HCT116 (cell line): ENCODE results near the gene HYAL2. TPM values are rescaled to one million over a fixed set of nuclear protein-coding genes. Genes with fewer than 3 reads are reported as not detected.

Experiments
- ATAC-seq: fragments of 200-7000 bp; cut with Tn5 transposase; 2 replicates; pipeline ENCODE4 v1.9.1; 2020; ENCODE audit warnings: mild to moderate bottlenecking, moderate library complexity
- BruUV-seq: library from RNA; stranded (reverse); fragments of 400-500 nt; replicated peaks from 2 replicates; lab custom pipeline; 2021; lab: Mats Ljungman, UMichigan
- CTCF ChIA-PET: fragments of 300-600 bp; sonication (Branson Sonifier 250); formaldehyde crosslinking; loops from one replicate; lab custom pipeline; 2021; ENCODE audit warnings: antibody characterized with exemption; lab: Charles Lee
- POLR2A ChIA-PET: fragments of 300-600, 350-600 bp; sonication (Branson Sonifier 250); formaldehyde crosslinking; loops from one replicate; lab custom pipeline; 2021; ENCODE audit warnings: antibody characterized with exemption; lab: Charles Lee
- RAD21 ChIA-PET, 2 experiments: fragments of 300-600 bp; sonication (Branson Sonifier 250); formaldehyde crosslinking; loops; one replicate each; lab custom pipeline; 2023; ENCODE audit warnings: low total read pairs in 2 of 2; ENCODE audit not compliant: uncharacterized antibody in 2 of 2, unreplicated experiment in 2 of 2, low non-redundant PET in 1 of 2; lab: Charles Lee
- DNase-seq: peaks from one replicate; pipeline ENCODE4 v3.0.0-alpha.2; 2010; ENCODE audit warnings: low read depth, low spot score
- H2AFZ ChIP-seq: fragments of 200-600 bp; shearing (Covaris generic), sonication (generic); 2 replicates; pipeline ENCODE4 v1.6.1; 2017; ENCODE audit warnings: low read depth, mixed run types, mixed read lengths, antibody characterized with exemption, low read length; ENCODE audit not compliant: poor library complexity, severe bottlenecking
- H3K27ac ChIP-seq: 2 replicates; pipeline ENCODE4 v1.5.1; 2012; ENCODE audit warnings: low read depth, low read length
- H3K27me3 ChIP-seq: fragments of 200-600 bp; sonication (generic); 2 replicates; pipeline ENCODE4 v1.6.1; 2016; ENCODE audit warnings: mixed run types, low read length, mixed read lengths; ENCODE audit not compliant: insufficient read depth
- H3K36me3 ChIP-seq, 2 experiments: fragments of 200-500 bp in 1 of 2; fragments of 200-600 bp in 1 of 2; sonication (Bioruptor generic) in 1 of 2; sonication (generic) in 1 of 2; 2 replicates each; pipeline versions ENCODE4 v1.5.1 to v1.6.1; 2014 to 2016; ENCODE audit warnings: low read length in 2 of 2, inconsistent platforms in 1 of 2, mixed read lengths in 1 of 2, mixed run types in 1 of 2; ENCODE audit not compliant: insufficient read depth in 2 of 2, control insufficient read depth in 1 of 2
- H3K4me1 ChIP-seq, 2 experiments: fragments of 200-600 bp in 1 of 2; sonication (generic) in 1 of 2; 2 replicates each; pipeline versions ENCODE4 v1.5.1 to v1.6.1; 2012 to 2017; ENCODE audit warnings: low read length in 2 of 2, inconsistent platforms in 1 of 2, mild to moderate bottlenecking in 1 of 2, mixed read lengths in 1 of 2, mixed run types in 1 of 2, moderate library complexity in 1 of 2; ENCODE audit not compliant: insufficient read depth in 2 of 2, control insufficient read depth in 1 of 2
- H3K4me2 ChIP-seq: fragments of 200-600 bp; sonication (generic); 2 replicates; pipeline ENCODE4 v1.6.1; 2017; ENCODE audit warnings: mixed run types, low read length, mixed read lengths
- H3K4me3 ChIP-seq, 2 experiments: fragments of 200-600 bp in 1 of 2; sonication (generic) in 1 of 2; replicated peaks in 1 of 2; 2 replicates each; pipeline ENCODE4 v1.5.1; 2011 to 2016; ENCODE audit warnings: low read length in 2 of 2, control low read depth in 1 of 2, low read depth in 1 of 2, mild to moderate bottlenecking in 1 of 2, mixed read lengths in 1 of 2, mixed run types in 1 of 2
- H3K79me2 ChIP-seq: fragments of 200-600 bp; sonication (generic); 2 replicates; pipeline ENCODE4 v1.6.1; 2017; ENCODE audit warnings: mild to moderate bottlenecking, mixed run types, low read length, moderate library complexity, mixed read lengths; ENCODE audit not compliant: insufficient read depth
- H3K9ac ChIP-seq: fragments of 200-600 bp; sonication (generic); 2 replicates; pipeline ENCODE4 v1.6.1; 2016; ENCODE audit warnings: low read length, mixed read lengths
- H3K9me2 ChIP-seq: fragments of 200-600 bp; sonication (generic), shearing (Covaris generic); 2 replicates; pipeline ENCODE4 v1.6.1; 2017; ENCODE audit warnings: mixed run types, mild to moderate bottlenecking, moderate library complexity; ENCODE audit not compliant: insufficient read depth
- H3K9me3 ChIP-seq, 2 experiments: fragments of 200-500 bp in 1 of 2; fragments of 200-600 bp in 1 of 2; sonication (Bioruptor generic) in 1 of 2; sonication (generic) in 1 of 2; 2 replicates each; pipeline ENCODE4 v1.6.1; 2014 to 2017; ENCODE audit warnings: low read length in 2 of 2, mixed read lengths in 2 of 2, inconsistent platforms in 1 of 2, low read depth in 1 of 2, mild to moderate bottlenecking in 1 of 2, mixed run types in 1 of 2, moderate library complexity in 1 of 2; ENCODE audit not compliant: control insufficient read depth in 1 of 2, insufficient read depth in 1 of 2
- H4K20me1 ChIP-seq: fragments of 200-600 bp; sonication (generic), shearing (Covaris generic); 2 replicates; pipeline ENCODE4 v1.6.1; 2017; ENCODE audit warnings: mixed run types, mild to moderate bottlenecking, moderate library complexity; ENCODE audit not compliant: insufficient read depth
- CBX3 ChIP-seq: IDR thresholded peaks from 2 replicates; pipeline ENCODE4 v1.6.1; 2012; ENCODE audit warnings: low read depth
- CEBPB ChIP-seq: IDR thresholded peaks from 2 replicates; pipeline ENCODE4 v1.6.1; 2012; ENCODE audit warnings: low read depth
- EGR1 ChIP-seq: IDR thresholded peaks from 2 replicates; pipeline ENCODE4 v1.6.1; 2012; ENCODE audit warnings: low read depth
- ELF1 ChIP-seq: IDR thresholded peaks from 2 replicates; pipeline ENCODE4 v1.6.1; 2012; ENCODE audit warnings: low read depth, borderline replicate concordance
- EZH2 ChIP-seq: fragments of 200-600 bp; sonication (generic); IDR thresholded peaks from 2 replicates; pipeline ENCODE4 v1.6.1; 2017; ENCODE audit warnings: antibody characterized with exemption, mixed run types
- EZH2phosphoT487 ChIP-seq: fragments of 200-600 bp; IDR thresholded peaks from 2 replicates; pipeline ENCODE4 v1.6.1; 2018; ENCODE audit warnings: antibody characterized with exemption, borderline replicate concordance
- FOSL1 ChIP-seq: IDR thresholded peaks from 2 replicates; pipeline ENCODE4 v1.6.1; 2012; ENCODE audit warnings: low read depth
- JUND ChIP-seq: IDR thresholded peaks from 2 replicates; pipeline ENCODE4 v1.6.1; 2012
- POLR2A ChIP-seq: IDR thresholded peaks from 2 replicates; pipeline ENCODE4 v1.7.0; 2011; ENCODE audit warnings: borderline replicate concordance; ENCODE audit not compliant: insufficient read depth, insufficient read length; ENCODE audit errors: extremely low read depth
- SP1 ChIP-seq: IDR thresholded peaks from 2 replicates; pipeline ENCODE4 v1.6.1; 2012; ENCODE audit warnings: low read depth
- TCF7L2 ChIP-seq: IDR thresholded peaks from 2 replicates; pipeline ENCODE4 v1.7.0; 2011; ENCODE audit warnings: borderline replicate concordance, inconsistent platforms; ENCODE audit not compliant: insufficient read depth, insufficient read length; ENCODE audit errors: extremely low read depth
- YY1 ChIP-seq: IDR thresholded peaks from 2 replicates; pipeline ENCODE4 v1.6.1; 2011; ENCODE audit warnings: low read length, low read depth, moderate library complexity, mild to moderate bottlenecking; ENCODE audit not compliant: insufficient replicate concordance; ENCODE audit errors: extremely low read depth
- ZFX ChIP-seq: fragments of 450-650 bp; IDR thresholded peaks from 2 replicates; pipeline ENCODE4 v1.6.1; 2017
- ZNF274 ChIP-seq: fragments of 200-500 bp; sonication (Bioruptor generic); IDR thresholded peaks from 2 replicates; pipeline ENCODE4 v1.6.1; 2014; ENCODE audit warnings: mild to moderate bottlenecking, low read depth, low read length, inconsistent platforms
- intact Hi-C: fragments of 100-400 bp; cut with micrococcal nuclease; formaldehyde crosslinking; loops from 2 replicates; pipeline ENCODE4 v1.10.0; 2022
- total RNA-seq: library from RNA; stranded (reverse); gene quantifications from one replicate; pipeline ENCODE4 v1.2.1, GENCODE V29; 2021; ENCODE audit not compliant: unreplicated experiment
- TF ChIP-seq, protein P1 (sequence below): IDR thresholded peaks from 2 replicates; pipeline ENCODE4 v1.6.1; 2012; ENCODE audit warnings: low read depth
- TF ChIP-seq, protein P2 (sequence below): IDR thresholded peaks from 2 replicates; pipeline ENCODE4 v1.6.1; 2012
- TF ChIP-seq, protein P3 (sequence below), 3 experiments: fragments of 200-600 bp in 1 of 3; sonication (generic) in 1 of 3; IDR thresholded peaks in 2 of 3; conservative IDR thresholded peaks in 1 of 3; 2 replicates each; pipeline ENCODE4 v1.5.1; 2012 to 2017; ENCODE audit warnings: low read depth in 2 of 3, low read length in 2 of 3, antibody characterized with exemption in 1 of 3, borderline replicate concordance in 1 of 3, control low read depth in 1 of 3, mild to moderate bottlenecking in 1 of 3, mixed read lengths in 1 of 3, mixed run types in 1 of 3, moderate library complexity in 1 of 3; ENCODE audit not compliant: insufficient read depth in 1 of 3
- TF ChIP-seq, protein P4 (sequence below): IDR thresholded peaks from 2 replicates; pipeline ENCODE4 v1.6.1; 2012

Gene HYAL2
- total RNA-seq, 1 experiment from 2014 or later, result 42.2 TPM

DNA sequence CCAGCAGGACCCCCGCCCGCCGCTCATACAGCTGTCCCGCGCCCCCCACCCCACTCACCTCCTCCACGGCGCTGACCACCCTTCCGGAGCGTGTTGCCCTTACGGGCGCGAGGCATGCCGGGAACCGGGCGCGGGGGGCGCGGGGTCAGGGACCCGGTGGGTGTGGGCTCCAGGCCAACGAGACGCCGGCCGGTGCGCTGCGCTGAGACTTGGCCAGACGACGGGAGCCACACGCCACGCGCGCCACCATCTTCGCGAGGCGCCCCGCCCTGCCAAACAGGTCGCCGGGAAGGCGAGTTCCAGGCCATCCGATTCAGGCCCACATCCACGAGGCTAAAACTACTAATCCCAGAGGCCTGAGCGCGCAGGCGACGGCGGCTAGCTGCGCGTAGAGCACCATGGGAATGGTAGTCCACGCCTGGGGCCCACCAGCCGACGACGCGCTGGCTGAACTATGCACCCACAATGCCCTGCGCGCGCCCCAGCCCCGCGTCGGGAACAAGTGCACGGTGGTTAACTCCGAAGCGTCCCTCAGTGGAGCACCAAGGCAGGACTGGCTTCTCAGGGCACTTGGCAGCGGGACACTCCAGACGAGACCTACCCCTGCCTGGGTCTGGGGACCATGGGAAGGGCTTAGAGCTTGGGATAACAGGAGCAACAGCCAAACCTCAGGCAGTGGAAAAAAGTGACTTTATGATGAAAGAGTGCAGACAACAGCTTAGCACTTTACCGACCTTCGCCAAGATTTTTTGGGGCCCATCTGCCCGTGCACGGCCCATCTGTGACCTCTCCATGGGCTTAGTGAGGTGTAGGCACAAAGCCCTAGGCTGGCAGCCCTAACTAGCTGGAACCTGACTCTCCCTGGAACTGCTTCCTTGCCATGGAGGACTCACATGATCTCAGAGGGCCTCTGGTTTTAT is 30.1 kb downstream of the HYAL2 start, which contains the start of gene IFRD2 (continued):
- TF ChIP-seq, protein P1, sequence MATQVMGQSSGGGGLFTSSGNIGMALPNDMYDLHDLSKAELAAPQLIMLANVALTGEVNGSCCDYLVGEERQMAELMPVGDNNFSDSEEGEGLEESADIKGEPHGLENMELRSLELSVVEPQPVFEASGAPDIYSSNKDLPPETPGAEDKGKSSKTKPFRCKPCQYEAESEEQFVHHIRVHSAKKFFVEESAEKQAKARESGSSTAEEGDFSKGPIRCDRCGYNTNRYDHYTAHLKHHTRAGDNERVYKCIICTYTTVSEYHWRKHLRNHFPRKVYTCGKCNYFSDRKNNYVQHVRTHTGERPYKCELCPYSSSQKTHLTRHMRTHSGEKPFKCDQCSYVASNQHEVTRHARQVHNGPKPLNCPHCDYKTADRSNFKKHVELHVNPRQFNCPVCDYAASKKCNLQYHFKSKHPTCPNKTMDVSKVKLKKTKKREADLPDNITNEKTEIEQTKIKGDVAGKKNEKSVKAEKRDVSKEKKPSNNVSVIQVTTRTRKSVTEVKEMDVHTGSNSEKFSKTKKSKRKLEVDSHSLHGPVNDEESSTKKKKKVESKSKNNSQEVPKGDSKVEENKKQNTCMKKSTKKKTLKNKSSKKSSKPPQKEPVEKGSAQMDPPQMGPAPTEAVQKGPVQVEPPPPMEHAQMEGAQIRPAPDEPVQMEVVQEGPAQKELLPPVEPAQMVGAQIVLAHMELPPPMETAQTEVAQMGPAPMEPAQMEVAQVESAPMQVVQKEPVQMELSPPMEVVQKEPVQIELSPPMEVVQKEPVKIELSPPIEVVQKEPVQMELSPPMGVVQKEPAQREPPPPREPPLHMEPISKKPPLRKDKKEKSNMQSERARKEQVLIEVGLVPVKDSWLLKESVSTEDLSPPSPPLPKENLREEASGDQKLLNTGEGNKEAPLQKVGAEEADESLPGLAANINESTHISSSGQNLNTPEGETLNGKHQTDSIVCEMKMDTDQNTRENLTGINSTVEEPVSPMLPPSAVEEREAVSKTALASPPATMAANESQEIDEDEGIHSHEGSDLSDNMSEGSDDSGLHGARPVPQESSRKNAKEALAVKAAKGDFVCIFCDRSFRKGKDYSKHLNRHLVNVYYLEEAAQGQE, result no peak
- TF ChIP-seq, protein P2, sequence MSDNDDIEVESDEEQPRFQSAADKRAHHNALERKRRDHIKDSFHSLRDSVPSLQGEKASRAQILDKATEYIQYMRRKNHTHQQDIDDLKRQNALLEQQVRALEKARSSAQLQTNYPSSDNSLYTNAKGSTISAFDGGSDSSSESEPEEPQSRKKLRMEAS, result no peak
- no peak for TF ChIP-seq ELF1
- TF ChIP-seq ZNF274, result no peak
- no peak for TF ChIP-seq CBX3

DNA sequence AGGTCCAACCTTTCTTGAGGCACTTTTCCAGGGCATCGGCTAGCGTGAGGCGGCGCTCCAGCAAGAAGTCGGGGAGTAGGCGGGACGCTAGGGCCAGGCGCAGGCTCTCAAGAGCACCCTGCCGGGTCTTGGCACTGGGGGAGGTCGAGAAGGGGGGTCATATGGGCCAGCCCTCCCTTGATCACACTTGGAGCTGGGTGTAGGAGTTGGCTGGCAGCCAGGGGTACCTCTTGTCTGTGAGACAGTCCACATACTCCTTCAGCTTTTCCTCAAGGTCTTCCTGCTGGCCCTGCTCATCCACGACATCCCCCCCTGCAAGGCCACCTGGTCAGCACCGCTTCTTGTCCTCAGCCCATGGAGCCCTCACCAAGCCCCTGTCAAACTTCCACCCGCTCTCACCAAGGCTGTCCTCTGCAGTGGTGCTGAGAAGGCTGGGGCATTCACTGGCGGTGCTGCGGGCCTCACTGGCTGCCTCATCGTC is 32.3 kb downstream of the HYAL2 start:
- H3K4me2 ChIP-seq, result peak overlapping the region; percentile 85
- no peaks in the 10 kb centered on the region for H3K27me3 ChIP-seq
- POLR2A ChIA-PET, result no interaction called here
- peak overlapping the region; percentile 95; the same call in 1 of the 2 replicates for H3K27ac ChIP-seq
- H3K9me2 ChIP-seq, result no peaks in the 10 kb centered on the region
- CTCF ChIA-PET, result no interaction called here
- RAD21 ChIA-PET, result no interaction called here
- H3K4me1 ChIP-seq, result peaks cover 11 to 17% of the 10 kb centered on the region in 2 experiments
- DNase-seq (no peak), ATAC-seq (no peak)
- no peak overlapping the region for H3K9ac ChIP-seq
- peaks cover 42% of the 10 kb centered on the region for H3K79me2 ChIP-seq
- no peak overlapping the region for H2AFZ ChIP-seq
- no TSS peak for BruUV-seq
- H3K36me3 ChIP-seq, result peaks cover 23 to 45% of the 10 kb centered on the region in 2 experiments
- peak overlapping the region; percentile 98 to 99; a peak in 3 of 4 replicates for H3K4me3 ChIP-seq
- TF ChIP-seq, protein P2, result no peak
- no peak for TF ChIP-seq FOSL1
- TF ChIP-seq YY1, result no peak
- TF ChIP-seq EZH2phosphoT487, result no peak
- no peak for TF ChIP-seq CBX3
- TF ChIP-seq, protein P3, sequence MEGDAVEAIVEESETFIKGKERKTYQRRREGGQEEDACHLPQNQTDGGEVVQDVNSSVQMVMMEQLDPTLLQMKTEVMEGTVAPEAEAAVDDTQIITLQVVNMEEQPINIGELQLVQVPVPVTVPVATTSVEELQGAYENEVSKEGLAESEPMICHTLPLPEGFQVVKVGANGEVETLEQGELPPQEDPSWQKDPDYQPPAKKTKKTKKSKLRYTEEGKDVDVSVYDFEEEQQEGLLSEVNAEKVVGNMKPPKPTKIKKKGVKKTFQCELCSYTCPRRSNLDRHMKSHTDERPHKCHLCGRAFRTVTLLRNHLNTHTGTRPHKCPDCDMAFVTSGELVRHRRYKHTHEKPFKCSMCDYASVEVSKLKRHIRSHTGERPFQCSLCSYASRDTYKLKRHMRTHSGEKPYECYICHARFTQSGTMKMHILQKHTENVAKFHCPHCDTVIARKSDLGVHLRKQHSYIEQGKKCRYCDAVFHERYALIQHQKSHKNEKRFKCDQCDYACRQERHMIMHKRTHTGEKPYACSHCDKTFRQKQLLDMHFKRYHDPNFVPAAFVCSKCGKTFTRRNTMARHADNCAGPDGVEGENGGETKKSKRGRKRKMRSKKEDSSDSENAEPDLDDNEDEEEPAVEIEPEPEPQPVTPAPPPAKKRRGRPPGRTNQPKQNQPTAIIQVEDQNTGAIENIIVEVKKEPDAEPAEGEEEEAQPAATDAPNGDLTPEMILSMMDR (IDR thresholded peaks at IDR 0.05 in 2 of 3, conservative IDR thresholded peaks at IDR 0.05 in 1 of 3; ENCODE audit: borderline replicate concordance in 1 of 3, insufficient read depth in 1 of 3, low read depth in 2 of 3, low read length in 2 of 3), result no peak
- no peak for TF ChIP-seq ZFX
- TF ChIP-seq ELF1, result no peak
- TF ChIP-seq SP1, result no peak
- TF ChIP-seq EGR1, result no peak
- TF ChIP-seq EZH2, result no peak
- TF ChIP-seq CEBPB, result no peak
- TF ChIP-seq, protein P4, sequence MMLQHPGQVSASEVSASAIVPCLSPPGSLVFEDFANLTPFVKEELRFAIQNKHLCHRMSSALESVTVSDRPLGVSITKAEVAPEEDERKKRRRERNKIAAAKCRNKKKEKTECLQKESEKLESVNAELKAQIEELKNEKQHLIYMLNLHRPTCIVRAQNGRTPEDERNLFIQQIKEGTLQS, result no peak
- no peak for TF ChIP-seq POLR2A
- no peak for TF ChIP-seq ZNF274
- no peak for TF ChIP-seq JUND
- TF ChIP-seq TCF7L2, result no peak
- TF ChIP-seq, all 23 proteins: peak for 0
- H4K20me1 ChIP-seq, result no peaks in the 10 kb centered on the region
- no peaks in the 10 kb centered on the region for H3K9me3 ChIP-seq
- intact Hi-C loops, result no loop called here
